GM12892 (cell line): ENCODE data around the gene NOL4L.

Experiments used
- POLR2A ChIP-seq: IDR thresholded peaks from 2 replicates; pipeline ENCODE4 v1.6.1; 2011; ENCODE audit warnings: low read depth, low read length, control low read depth
- POLR2AphosphoS5 ChIP-seq: IDR thresholded peaks from 2 replicates; pipeline ENCODE4 v1.6.1; 2011; ENCODE audit warnings: low read depth, low read length, control low read depth
- TAF1 ChIP-seq: IDR thresholded peaks from 2 replicates; pipeline ENCODE4 v1.6.1; 2011; ENCODE audit warnings: low read depth, mild to moderate bottlenecking, control low read depth, low read length, borderline replicate concordance

DNA sequence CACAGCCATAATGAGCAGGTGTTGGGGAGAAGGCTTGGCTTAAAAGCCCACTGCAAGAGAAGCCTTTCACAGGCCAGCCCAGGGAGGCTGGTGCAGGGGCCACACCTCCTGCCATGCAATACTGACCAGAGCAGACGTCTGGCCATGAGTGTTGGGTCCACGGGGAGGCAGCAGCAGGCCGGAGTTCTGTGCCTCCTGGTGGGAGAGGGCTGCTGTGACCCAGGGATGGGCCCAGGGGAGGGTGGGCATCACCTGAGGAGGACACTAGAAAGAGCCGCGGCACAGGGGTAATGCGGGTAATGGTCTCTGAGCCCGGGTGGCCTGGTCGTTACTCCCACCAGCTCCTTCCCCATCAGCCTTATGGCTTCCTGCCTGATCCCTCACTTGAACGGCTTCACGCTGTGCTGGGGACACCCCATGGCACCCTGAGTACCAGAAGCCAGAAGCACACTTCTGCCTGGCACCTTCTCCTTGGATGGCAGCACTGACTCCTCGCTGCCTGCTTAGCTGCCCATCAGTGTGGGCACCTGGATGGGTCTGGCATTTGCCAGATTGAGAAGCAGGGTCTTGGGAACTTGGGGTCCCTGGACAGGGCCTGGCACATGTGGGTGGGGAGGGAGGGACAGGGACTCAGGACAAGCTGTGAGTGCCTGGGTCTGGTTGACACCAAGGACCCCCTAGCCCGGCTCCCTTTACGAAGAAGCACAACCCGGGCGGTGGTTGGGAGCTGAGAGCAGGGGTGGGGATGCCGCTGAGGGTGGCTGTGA lies 118.2 kb downstream of the NOL4L start:
- TF ChIP-seq POLR2A (no peak), POLR2AphosphoS5 (no peak), TAF1 (no peak)
